NCI-H446 (cell line): Measurements from ENCODE around the gene CAPN9.
"Not testable (repeated sequence)": the region's sequence is repeated elsewhere in the genome, so short reads cannot be mapped to it uniquely, and the experiment has no call there.

ENCODE experiments used
- DNase-seq, 2 experiments: peaks; one replicate each; lab custom pipeline; 2025; lab: John Stamatoyannopoulos, UW

CAPN9 gene

DNA sequence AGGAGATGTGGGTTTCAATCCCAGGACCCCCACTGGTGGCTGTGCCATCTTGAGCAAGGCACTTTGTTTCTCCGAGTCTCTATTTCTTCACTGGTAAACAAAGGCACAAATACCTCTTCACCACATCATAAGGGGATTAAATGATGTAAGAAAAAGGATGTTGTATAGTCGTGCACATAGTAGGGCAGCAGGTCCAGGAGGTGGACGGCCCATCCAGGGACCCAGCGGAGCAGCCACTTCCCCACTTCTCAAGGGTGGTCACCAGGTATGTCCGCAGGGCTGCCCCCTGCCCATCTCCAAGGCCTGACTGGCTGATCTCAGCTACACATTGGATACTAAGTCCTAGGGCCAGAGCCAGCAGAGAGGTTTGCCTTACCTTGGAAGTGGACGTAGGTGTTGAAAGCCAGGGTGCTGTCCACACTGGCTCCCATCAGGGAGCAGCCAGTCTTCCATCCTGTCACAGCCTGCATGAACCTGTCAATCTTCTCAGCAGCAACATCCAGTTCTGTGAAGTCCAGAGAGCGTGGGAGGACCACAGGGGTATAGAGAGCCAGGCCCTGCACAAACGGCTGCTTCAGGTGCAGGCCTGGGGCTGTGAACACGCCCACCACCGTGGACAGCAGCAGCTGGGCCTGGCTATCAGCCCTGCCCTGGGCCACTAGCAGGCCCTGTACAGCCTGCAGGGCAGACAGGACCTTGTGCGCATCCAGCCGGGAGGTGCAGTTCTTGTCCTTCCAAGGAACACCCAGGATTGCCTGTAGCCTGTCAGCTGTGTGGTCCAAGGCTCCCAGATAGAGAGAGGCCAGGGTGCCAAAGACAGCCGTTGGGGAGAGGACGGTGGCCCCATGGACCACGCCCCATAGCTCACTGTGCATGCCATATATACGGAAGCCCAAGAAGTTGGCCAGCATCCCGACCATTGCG is 37.3 kb upstream of the CAPN9 start:
- no peak for DNase-seq

DNA sequence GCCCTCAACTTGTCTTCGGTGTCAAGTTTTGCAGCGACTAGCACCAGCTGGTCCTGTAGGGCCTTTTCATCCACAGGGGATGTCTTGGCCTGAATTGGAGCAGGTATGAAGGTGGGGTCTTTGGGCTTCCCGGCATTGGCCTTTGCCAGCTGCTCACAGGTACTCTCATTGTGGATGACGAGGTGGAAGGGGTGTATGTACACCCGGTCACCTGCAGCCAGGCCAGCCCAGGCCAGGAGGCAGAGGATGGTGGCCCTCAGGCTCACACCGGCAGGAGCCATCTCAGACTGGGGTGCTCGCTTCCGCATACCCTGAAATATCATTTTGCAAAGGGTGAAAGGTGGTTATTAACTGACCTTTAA is 36.7 kb upstream of the CAPN9 start:
- no peak for DNase-seq

DNA sequence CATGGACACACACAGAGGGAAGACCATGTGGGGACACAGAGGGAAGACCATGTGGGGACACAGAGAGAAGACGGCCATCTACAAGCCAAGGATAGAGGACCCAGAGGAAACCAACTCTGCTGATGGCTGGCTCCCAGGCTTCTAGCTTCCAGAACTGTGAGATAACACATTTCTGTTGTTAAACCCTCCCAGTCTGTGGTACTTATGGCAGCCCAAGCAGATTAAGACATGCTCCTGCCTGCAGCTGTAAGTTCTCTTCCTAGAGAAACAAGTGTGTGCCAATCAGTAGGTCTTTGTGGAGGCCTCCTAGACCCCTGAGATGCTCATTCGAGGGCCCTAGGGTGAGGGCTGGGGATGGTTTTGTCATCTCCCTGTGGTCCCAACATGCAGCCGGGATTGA is 35.9 kb upstream of the CAPN9 start:
- DNase-seq, result no peak

GRCh38 chr1:230712470-230712942 is 34.7 kb upstream of the CAPN9 start:
- no peak for DNase-seq

- no peak for DNase-seq
These were observed 34.0 kb upstream of the CAPN9 start for GRCh38 chr1:230713138-230713537.

GRCh38 chr1:230713547-230713914 is 33.7 kb upstream of the CAPN9 start:
- DNase-seq, result no peak

GRCh38 chr1:230713915-230714764 is 33.0 kb upstream of the CAPN9 start, which contains the start of gene AGT:
TSS of gene AGT (minus strand) at chr1:230714122. CDS start at chr1:230710823, 3,299 bp downstream.
- peak; percentile 28 to 88 for DNase-seq

GRCh38 chr1:230715510-230715909 is 31.7 kb upstream of the CAPN9 start:
- no peak for DNase-seq

DNA sequence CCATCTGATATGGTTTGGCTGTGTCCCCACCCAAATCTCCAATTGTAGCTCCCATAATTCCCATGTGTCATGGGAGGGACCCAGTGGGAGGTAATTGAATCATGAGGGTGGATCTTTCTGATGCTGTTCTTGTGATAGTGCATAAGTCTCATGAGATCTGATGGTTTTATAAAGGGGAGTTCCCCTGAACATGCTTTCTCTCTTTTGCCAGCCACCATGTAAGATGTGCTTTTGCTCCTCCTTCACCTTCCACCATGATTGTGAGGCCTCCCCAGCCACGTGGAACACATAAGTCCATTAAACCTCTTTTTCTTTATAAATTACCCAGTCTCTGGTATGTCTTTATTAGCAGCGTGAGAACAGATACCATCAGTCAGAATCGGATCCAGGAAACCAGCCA is 30.7 kb upstream of the CAPN9 start:
- DNase-seq, result not testable (repeated sequence)

DNA sequence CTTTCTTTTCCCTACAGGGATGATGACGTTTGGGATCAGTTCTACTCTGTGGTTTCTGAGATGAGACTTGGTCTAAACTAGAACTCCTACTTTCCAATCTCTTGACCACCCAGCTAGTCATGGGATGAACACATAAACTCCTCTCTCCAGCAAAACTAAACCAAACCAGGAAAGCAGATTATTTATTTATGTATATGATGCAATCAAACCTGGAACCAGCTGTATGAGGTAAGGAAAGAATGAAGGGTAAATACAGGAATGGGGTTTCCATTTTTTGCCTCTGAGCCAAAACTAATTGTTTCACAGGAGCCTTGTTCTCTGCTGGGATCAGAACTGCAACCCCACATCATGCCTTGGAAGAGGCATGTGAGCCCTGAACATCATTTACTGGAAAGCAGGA is 29.9 kb upstream of the CAPN9 start:
- no peak for DNase-seq

- not testable (repeated sequence) for DNase-seq
These were observed 25.2 kb upstream of the CAPN9 start for GRCh38 chr1:230721849-230722522.

GRCh38 chr1:230725256-230726012 is 21.8 kb upstream of the CAPN9 start:
- no peak for DNase-seq

DNA sequence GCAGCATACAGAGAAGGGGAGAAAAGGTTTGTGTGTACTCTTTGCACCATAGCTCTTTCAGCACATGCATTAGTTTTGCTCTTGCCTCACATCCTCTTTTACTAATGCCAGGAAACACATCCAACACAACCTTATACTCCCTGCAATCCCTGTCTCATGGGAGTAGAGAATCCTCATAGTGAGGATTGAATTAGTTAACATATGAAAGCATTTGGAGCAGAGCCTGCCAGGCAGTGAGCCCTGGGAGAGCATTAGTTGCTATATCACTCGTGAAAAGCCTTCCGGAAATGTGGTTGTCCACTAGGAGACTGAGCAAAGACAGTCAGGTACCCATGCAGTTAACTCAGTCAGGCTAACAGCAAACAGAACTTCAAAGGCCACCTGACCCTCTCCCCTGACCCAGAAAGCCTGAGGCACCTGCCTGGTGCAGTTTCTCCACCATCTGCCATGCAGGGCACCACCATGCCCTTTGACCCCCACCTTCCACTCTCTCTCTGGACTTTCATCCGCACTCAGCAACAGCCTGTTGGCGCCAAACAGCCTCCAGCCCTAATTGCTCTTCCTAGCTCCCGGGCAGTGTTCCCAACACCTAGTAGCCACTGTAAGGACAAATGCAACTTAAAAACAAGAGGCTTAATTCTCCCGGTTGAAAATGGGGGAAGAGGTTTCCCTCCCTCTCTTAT is 18.3 kb upstream of the CAPN9 start:
- peak in 1 of 2 experiments; percentile 73 for DNase-seq

DNA sequence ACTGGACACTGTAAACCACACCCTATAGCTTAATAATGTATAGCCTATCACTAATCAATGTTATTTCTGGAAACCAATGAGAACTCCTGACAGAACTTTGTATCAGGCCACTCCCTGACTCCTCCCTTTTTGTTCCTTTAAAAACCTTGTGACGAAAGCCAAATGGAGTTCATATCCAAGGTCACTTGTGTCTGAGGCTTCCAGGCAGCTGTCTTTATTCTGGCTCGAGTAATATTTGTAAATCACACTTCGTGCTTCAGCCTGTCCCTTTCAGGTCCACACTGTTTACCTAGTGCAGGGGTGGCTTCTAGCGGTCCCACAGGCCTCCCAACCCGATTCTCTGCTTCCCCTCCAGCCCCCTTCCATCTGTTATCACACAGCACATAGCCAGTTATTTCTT is 16.2 kb upstream of the CAPN9 start:
- DNase-seq, result peak in 1 of 2 experiments; percentile 20

DNA sequence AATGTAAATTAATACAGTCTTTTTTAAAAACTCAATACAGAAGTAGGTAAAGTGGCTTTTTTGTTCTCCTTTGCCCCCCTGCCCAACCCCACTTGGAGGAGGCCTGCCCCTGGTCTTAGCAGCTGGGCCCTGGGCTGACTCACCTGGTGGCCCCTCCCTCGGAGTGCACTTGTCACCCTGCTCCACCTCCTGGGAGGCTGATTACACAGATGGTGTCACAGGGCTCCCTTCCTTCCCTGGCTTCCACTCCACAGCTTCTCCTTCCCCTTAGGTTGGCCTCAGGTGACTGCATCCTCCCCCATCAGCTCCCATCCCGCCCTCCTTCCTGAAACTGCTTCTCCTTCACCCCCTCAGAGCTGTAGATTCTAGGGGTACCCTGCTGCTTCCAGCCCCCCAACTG is 11.7 kb upstream of the CAPN9 start:
- DNase-seq, result no peak

DNA sequence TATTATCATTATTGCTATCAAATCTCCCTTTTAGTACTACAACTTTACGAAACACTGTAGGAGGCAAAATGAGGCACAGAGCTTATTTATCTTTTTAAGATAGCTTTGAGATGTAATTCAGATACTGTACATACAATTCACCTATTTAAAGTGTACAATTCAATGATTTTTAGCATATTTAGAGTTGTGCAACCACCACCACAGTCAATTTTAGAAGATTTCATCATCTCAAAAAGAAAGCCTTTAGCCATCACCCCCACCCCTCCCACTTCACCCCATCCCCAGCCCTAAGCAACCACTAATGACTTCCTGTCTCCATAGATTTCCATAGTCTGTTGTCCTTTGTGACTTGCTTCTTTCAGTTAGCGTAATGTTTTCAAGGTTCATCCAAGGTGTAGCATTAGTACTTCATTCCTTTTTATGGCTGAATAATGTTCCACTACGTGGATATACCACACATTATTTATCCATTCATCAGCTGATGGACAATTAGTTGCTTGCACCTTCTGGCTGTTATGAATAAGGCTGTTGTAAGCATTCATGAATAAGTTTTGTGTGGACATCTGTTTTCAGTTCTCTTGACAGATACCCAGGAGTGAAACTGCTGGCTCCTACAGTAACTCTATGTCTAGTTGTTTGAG is 9.4 kb upstream of the CAPN9 start:
- DNase-seq, result no peak

- DNase-seq, result no peak
These were observed 7.5 kb upstream of the CAPN9 start for GRCh38 chr1:230739564-230740290.

GRCh38 chr1:230743899-230744298 is 3.3 kb upstream of the CAPN9 start:
- peak in 1 of 2 experiments; percentile 28 for DNase-seq

GRCh38 chr1:230744382-230744781 is 2.8 kb upstream of the CAPN9 start:
- DNase-seq, result no peak

DNA sequence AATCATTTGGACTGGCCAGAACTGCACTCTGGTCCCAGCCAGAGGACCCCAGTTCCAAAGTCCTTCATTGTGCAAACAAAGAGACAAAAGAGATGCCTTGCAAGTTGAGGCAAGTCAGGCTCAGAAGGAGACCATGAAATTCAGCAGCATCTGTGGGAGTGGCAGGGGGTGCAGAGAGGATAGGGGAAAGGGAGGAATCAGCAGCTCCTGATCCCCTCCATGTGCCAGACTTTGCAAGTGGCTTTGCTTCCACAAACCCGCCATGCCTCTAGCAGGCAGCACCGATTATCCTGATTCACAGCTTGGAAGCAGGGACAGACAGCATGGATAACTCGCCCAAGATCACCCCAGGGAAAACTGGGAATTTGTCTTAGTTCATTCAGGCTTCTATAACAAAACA is 2.1 kb upstream of the CAPN9 start:
- DNase-seq, result no peak
